A673 (cell line): ENCODE data around the gene EGLN1.

Experiments
- CTCF ChIP-seq: fragments of 300-800, 200-600 bp; sonication (generic); conservative IDR thresholded peaks from 2 replicates; pipeline ENCODE4 v1.5.1; 2017; ENCODE audit warnings: low read depth, mild to moderate bottlenecking, antibody characterized with exemption, low read length, moderate library complexity, mixed read lengths
- EZH2 ChIP-seq: fragments of 200-600 bp; sonication (generic); IDR thresholded peaks from 2 replicates; pipeline ENCODE4 v1.6.1; 2017; ENCODE audit warnings: borderline replicate concordance, low read depth, mild to moderate bottlenecking, mixed read lengths, antibody characterized with exemption, low read length; ENCODE audit not compliant: poor library complexity, severe bottlenecking

DNA sequence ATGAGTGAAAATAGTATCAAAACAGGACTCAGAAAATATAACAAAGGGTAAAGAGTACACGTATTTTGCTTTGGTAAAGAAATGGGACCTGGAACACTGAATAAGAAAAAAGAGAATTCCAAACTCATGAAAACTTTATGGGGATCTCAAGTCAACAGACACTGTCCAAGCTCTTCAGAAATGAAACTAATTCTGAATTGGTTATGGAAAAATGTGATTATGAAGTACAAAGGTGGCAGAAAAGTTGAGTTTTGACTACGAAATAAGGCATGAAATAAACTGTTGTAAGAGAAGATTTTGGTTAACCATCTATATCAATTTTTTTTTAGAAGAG lies 8.4 kb downstream of the EGLN1 start:
- TF ChIP-seq CTCF, result no peak
- TF ChIP-seq EZH2, result no peak
